IMR-90 (cell line): ENCODE measurements around the gene CAMK2B.

ENCODE experiments used
- CHD1 ChIP-seq: IDR thresholded peaks from 2 replicates; pipeline ENCODE4 v1.6.1; 2012; ENCODE audit warnings: low read depth, low read length, improper control_type of control experiment
- FOS ChIP-seq: fragments of 150-350 bp; IDR thresholded peaks from 2 replicates; pipeline ENCODE4 v1.6.1; 2016; ENCODE audit warnings: low read depth, low read length
- MAZ ChIP-seq: IDR thresholded peaks from 2 replicates; pipeline ENCODE4 v1.6.1; 2012; ENCODE audit warnings: low read depth, mild to moderate bottlenecking, low read length, improper control_type of control experiment, moderate library complexity, borderline replicate concordance
- MXI1 ChIP-seq: IDR thresholded peaks from 2 replicates; pipeline ENCODE4 v1.6.1; 2012; ENCODE audit warnings: low read depth, mild to moderate bottlenecking, low read length, moderate library complexity, borderline replicate concordance
- POLR2A ChIP-seq: IDR thresholded peaks from 2 replicates; pipeline ENCODE4 v1.6.1; 2012; ENCODE audit warnings: mild to moderate bottlenecking, low read depth, low read length
- RFX5 ChIP-seq: IDR thresholded peaks from 2 replicates; pipeline ENCODE4 v1.8.0; 2012; ENCODE audit warnings: low read depth, mild to moderate bottlenecking, low read length, moderate library complexity
- TF ChIP-seq, protein P1 (sequence below): conservative IDR thresholded peaks from 2 replicates; pipeline ENCODE4 v1.5.1; 2012; ENCODE audit warnings: mild to moderate bottlenecking, low read depth, low read length, improper control_type of control experiment

DNA sequence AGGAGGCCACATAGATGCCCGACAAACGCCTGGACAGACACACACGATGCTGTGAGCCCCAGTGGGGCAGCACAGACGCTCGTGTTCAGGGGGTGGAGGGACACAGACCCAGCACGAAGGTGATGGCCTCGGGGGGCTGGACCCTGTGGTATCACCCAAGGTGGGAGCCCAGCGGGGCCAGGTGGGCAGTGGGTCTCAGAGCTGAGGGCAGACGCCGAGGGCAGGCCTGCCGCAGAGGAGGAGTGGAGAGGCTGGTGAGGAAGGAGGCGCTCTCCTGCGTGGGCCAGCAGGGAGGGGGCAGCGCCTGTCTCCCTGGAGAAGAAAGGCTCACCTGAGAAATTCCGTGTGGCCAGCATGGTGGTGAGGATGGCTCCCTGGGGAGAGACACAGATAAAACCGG is 85.0 kb downstream of the CAMK2B start:
- TF ChIP-seq POLR2A (no peak), MXI1 (no peak), FOS (no peak), CHD1 (no peak), MAZ (no peak), RFX5 (no peak)
- TF ChIP-seq, protein P1, sequence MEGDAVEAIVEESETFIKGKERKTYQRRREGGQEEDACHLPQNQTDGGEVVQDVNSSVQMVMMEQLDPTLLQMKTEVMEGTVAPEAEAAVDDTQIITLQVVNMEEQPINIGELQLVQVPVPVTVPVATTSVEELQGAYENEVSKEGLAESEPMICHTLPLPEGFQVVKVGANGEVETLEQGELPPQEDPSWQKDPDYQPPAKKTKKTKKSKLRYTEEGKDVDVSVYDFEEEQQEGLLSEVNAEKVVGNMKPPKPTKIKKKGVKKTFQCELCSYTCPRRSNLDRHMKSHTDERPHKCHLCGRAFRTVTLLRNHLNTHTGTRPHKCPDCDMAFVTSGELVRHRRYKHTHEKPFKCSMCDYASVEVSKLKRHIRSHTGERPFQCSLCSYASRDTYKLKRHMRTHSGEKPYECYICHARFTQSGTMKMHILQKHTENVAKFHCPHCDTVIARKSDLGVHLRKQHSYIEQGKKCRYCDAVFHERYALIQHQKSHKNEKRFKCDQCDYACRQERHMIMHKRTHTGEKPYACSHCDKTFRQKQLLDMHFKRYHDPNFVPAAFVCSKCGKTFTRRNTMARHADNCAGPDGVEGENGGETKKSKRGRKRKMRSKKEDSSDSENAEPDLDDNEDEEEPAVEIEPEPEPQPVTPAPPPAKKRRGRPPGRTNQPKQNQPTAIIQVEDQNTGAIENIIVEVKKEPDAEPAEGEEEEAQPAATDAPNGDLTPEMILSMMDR = no peak
